ACC112 (cell line): ENCODE results near the gene ENSA.
A peak's percentile ranks its signal among the peaks of the same experiment; 100 is the strongest.
"Not testable (repeated sequence)": the region's sequence is repeated elsewhere in the genome, so short reads cannot be mapped to it uniquely, and the experiment has no call there.

Source experiments
- H2AFZ ChIP-seq: fragments of 200-600 bp; sonication (generic); one replicate; pipeline ENCODE4 v1.6.0; 2017; ENCODE audit warnings: antibody characterized with exemption, low read length; ENCODE audit not compliant: unreplicated experiment
- H3K27ac ChIP-seq: fragments of 200-600 bp; sonication (generic); 2 replicates; pipeline ENCODE4 v1.5.1; 2014; ENCODE audit warnings: low read depth, mild to moderate bottlenecking, antibody characterized with exemption, low read length, moderate library complexity
- H3K27me3 ChIP-seq: fragments of 200-600 bp; sonication (generic); 2 replicates; pipeline ENCODE4 v1.6.1; 2014; ENCODE audit warnings: mild to moderate bottlenecking, antibody characterized with exemption, low read length, moderate library complexity, mixed read lengths; ENCODE audit not compliant: insufficient read depth
- H3K36me3 ChIP-seq: fragments of 200-600 bp; sonication (generic); 2 replicates; pipeline ENCODE4 v1.6.1; 2016; ENCODE audit warnings: mild to moderate bottlenecking, antibody characterized with exemption, low read length, moderate library complexity, mixed read lengths; ENCODE audit not compliant: insufficient read depth
- H3K4me1 ChIP-seq: fragments of 200-600 bp; sonication (generic); one replicate; pipeline ENCODE4 v1.6.1; 2016; ENCODE audit warnings: low read length, mixed read lengths; ENCODE audit not compliant: insufficient read depth, unreplicated experiment, control insufficient read depth
- H3K4me3 ChIP-seq: fragments of 200-600 bp; sonication (generic); 2 replicates; pipeline ENCODE4 v1.5.1; 2014; ENCODE audit warnings: mild to moderate bottlenecking, low read depth, low read length
- H3K79me2 ChIP-seq: fragments of 200-600 bp; sonication (generic); one replicate; pipeline ENCODE4 v1.6.0; 2016; ENCODE audit warnings: low read length; ENCODE audit not compliant: control insufficient read depth, unreplicated experiment, insufficient read depth

The ENSA gene

GRCh38 chr1:150580966-150581365 is 48.4 kb downstream of the ENSA start:
- H3K4me3 ChIP-seq, H3K4me1 ChIP-seq, H3K27ac ChIP-seq, H3K27me3 ChIP-seq, H2AFZ ChIP-seq: not testable (repeated sequence)
- Histone ChIP-seq H3K36me3 (peaks cover 33% of the 10 kb centered on the region), H3K79me2 (peaks cover 48% of the 10 kb centered on the region)

DNA sequence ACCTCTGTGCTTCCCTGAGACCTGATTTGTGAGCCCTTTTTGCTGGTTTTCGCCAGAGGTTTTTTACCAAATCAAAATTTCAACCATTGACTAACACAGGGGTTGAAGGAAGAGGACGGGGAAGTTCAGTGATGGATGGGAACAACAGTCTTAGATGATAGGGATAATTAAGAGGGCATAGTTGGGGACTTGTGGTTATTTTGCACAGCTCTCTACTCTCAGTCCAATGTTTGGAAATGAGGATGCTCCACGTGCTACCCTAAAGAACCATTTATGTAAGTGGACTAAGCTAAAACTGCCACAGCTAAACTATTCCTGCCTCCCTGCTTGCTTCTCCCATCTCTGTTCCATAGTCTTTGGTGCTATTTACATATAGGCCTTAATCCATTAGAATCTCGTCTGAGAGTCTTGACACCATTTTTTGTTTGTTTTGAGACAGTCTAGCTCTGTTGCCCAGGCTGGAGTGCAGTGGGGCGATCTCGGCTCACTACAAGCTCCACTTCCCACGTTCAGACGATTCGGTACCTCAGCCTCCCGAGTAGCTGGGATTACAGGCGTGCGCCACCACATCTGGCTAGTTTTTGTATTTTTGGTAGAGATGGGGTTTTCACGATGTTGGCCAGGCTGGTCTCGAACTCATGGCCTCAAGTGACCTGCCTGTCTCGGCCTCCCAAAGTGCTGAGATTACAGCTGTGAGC is 49.3 kb downstream of the ENSA start:
- Histone ChIP-seq H3K36me3 (peaks cover 42% of the 10 kb centered on the region), H3K27me3 (no peaks in the 10 kb centered on the region), H3K4me1 (peaks cover 12% of the 10 kb centered on the region), H3K79me2 (peaks cover 57% of the 10 kb centered on the region), H3K4me3 (peak overlapping the region; percentile 97), H2AFZ (no peak overlapping the region), H3K27ac (peak overlapping the region; percentile 92)

DNA sequence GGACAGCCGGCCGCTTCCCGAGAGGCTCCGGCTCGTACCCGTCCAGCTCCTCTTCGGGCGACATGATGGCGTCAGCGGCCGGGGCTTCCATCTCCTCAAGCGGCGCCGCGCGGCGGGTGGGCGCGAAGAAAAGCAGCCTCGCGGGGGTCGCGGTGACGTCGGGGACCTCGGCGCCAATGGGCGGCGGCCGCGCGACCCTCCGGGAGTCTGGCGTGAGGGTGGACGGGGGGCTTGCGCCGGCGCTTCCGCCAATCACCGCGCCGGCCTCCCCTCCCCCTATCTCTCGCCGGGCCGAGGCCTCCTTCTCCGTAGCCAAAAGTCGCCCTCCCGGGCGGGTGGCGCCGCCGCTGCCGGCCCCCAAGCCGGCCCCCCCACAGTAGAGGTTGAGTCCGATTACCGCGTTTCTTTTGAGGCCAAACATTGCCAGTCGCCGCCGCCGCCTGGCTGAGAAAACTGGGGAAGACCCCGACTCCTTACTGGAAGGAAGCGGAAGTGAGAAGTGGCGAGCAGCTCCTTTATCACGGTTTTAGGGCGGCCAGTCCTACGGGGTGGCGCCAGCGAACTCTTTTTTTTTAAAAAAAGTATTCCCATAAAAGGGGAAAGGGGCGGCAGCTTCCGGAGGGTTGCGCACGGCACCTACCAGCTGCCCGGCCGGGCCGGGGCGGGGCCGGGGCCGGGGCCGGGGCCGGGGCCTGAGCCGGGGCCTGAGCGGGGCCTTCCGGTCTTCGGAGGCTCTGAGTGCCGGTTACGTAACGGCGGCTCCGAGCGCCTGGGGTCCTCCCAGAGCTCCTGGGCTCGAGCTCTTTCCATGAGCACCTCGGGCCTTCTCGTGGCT is 50.1 kb downstream of the ENSA start, which contains the start of gene MCL1:
MCL1 (minus strand) TSS at position 501 of the 835 bp plus-strand sequence; CDS start at position 421, 80 bp downstream.
- Histone ChIP-seq H2AFZ (no peak within 1 kb of the TSS), H3K27me3 (no peaks in the 10 kb centered on the region), H3K36me3 (peaks cover 49% of the 10 kb centered on the region), H3K27ac (peak within 1 kb of the TSS; percentile 100), H3K4me1 (peaks cover 19% of the 10 kb centered on the region), H3K4me3 (peak within 1 kb of the TSS; percentile 97), H3K79me2 (peaks cover 65% of the 10 kb centered on the region)

DNA sequence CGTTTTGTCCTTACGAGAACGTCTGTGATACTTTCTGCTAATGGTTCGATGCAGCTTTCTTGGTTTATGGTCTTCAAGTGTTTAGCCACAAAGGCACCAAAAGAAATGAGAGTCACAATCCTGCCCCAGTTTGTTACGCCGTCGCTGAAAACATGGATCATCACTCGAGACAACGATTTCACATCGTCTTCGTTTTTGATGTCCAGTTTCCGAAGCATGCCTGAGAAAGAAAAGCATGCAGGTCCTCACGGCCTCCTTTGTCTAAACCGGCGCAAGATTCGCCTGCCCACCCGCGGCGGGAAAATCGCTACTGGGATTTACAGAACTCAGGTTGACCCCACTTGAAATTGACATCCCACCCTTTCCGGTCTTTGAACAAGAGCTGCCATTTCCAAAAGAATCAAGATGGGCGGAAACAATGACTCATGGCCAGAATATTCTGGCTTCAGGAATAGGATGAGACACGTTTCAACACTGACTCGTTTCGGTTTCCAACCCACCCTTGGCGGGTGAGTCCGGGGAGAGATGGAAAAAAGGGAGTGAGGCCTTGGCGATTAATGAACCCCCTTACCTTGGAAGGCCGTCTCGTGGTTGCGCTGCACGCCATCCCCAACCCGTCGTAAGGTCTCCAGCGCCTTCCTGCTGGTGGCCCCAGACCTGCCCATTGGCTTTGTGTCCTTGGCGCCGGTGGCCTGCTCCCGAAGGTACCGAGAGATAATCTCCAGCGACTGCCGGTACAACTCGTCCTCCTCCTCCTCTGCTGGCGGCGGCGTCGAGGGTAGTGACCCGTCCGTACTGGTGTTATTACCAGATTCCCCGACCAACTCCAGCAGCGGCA is 50.9 kb downstream of the ENSA start:
- peaks cover 52% of the 10 kb centered on the region for H3K36me3 ChIP-seq

DNA sequence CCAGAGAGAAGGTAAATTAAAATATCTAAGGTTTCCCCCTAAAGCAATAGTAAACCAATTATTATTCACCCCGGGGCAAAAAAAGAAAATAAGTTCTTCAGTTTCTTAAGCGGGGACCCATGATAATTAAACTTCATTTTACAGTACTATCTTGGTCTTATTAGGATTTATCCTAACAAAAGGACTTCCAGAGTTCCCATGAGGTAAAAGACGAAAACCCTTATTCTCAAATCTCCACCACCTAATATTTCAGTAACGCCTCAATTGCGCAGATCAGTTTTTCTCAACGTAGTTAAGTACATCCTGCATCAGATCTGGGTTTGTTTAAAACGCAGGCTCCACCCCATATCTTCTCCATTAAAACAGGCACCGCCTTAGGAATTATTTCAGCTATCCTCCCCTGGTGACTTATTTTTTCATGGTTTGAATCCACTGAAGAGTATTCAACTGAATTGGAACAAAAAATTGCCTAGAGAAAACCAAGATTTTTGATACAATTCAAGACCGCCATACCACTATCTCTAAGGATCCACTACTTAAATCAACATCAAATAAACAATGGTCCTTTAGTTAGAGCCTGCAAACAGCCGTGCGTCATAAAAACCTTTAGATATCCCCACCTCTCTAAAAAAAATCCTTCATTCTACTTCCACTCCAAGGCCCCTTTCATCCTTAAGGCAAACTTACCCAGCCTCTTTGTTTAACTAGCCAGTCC is 51.7 kb downstream of the ENSA start:
- H3K27me3 ChIP-seq = no peaks in the 10 kb centered on the region
- H3K4me3 ChIP-seq = peak overlapping the region; percentile 97
- H3K27ac ChIP-seq = peak overlapping the region; percentile 100
- H2AFZ ChIP-seq = no peak overlapping the region
- peaks cover 60% of the 10 kb centered on the region for H3K36me3 ChIP-seq
- peaks cover 77% of the 10 kb centered on the region for H3K79me2 ChIP-seq
- peaks cover 30% of the 10 kb centered on the region for H3K4me1 ChIP-seq

More for the DNA sequence above, 50.9 kb downstream of the ENSA start:
- peaks cover 70% of the 10 kb centered on the region for H3K79me2 ChIP-seq
- H3K4me1 ChIP-seq = peaks cover 22% of the 10 kb centered on the region
- peak overlapping the region; percentile 100 for H3K27ac ChIP-seq
- H3K27me3 ChIP-seq = no peaks in the 10 kb centered on the region
- peak overlapping the region; percentile 97 for H3K4me3 ChIP-seq
- H2AFZ ChIP-seq = no peak overlapping the region

- Histone ChIP-seq H3K36me3 (peaks cover 63% of the 10 kb centered on the region), H3K4me3 (peak overlapping the region; percentile 97), H2AFZ (no peak overlapping the region), H3K79me2 (peaks cover 80% of the 10 kb centered on the region), H3K4me1 (peaks cover 33% of the 10 kb centered on the region), H3K27me3 (no peaks in the 10 kb centered on the region), H3K27ac (peak overlapping the region; percentile 100)
Measured at GRCh38 chr1:150576794-150577556, 52.4 kb downstream of the ENSA start.

DNA sequence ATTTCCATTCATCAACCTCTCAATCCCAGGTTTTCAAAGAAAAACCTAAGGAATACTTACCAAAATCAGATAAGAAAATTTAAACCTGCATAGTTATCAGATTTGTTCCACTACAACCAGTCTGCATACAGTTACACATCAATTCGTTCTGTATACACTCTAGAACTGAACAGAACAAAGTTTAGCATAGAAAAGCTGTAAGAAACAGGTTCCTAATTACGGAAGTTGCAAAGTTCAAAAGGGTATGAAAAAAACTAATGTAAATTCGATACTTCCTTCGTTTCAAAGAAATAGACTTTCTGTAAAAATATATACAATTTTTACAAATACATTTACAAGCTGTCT is 53.1 kb downstream of the ENSA start:
- H3K4me1 ChIP-seq = peaks cover 33% of the 10 kb centered on the region
- peaks cover 79% of the 10 kb centered on the region for H3K79me2 ChIP-seq
- H2AFZ ChIP-seq = no peak overlapping the region
- H3K4me3 ChIP-seq = peak overlapping the region; percentile 97
- peak overlapping the region; percentile 100 for H3K27ac ChIP-seq
- H3K36me3 ChIP-seq = peaks cover 63% of the 10 kb centered on the region
- no peaks in the 10 kb centered on the region for H3K27me3 ChIP-seq

DNA sequence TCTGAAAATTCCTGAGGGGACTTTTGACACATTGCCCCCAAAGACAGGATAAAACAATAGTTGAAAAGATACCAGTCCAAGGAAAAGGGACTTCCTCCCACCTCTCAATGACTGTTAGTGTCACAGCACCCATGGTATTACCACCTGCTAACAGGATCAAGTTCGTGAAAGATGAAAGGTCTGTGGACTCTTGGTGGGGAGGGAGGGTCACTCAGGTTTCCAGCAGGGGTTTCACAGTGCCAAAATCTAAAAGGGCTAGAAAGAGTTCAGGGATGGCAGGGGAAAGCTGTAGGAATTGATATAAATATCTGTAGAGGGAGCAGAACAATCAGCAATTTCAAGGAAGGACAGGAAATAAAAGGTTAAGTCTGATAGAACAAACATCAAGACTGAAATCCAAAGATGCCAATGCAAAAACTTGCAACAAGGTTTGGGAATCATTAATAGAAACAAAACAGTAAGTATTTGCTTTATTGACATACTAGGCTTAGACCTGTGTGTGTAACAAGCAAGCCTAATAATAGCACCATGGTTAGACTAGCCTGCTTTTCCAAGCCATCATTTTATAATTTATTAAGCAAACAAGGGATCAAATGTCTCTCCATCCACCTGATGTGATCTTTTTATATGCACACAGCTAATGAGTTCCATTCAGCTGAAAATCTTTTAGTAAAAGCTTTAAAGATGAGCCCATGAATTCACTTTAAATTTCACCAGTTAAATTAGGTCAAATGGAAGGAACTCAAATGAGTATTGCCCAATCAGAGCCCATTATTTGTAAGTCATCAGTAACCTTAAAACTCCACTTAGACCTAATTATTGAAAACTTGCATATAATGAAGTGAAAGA is 53.7 kb downstream of the ENSA start:
- Histone ChIP-seq H3K27ac (peak overlapping the region; percentile 100), H3K4me3 (peak overlapping the region; percentile 97), H2AFZ (no peak overlapping the region), H3K27me3 (no peaks in the 10 kb centered on the region), H3K4me1 (peaks cover 38% of the 10 kb centered on the region), H3K36me3 (peaks cover 63% of the 10 kb centered on the region), H3K79me2 (peaks cover 75% of the 10 kb centered on the region)

GRCh38 chr1:150575072-150575489 is 54.3 kb downstream of the ENSA start:
- Histone ChIP-seq H3K27ac (peak overlapping the region; percentile 100), H3K27me3 (no peaks in the 10 kb centered on the region), H3K79me2 (peaks cover 73% of the 10 kb centered on the region), H3K4me3 (peak overlapping the region; percentile 97), H3K36me3 (peaks cover 63% of the 10 kb centered on the region), H2AFZ (no peak overlapping the region), H3K4me1 (peaks cover 39% of the 10 kb centered on the region)
